ENCODE results near the gene PCBP1.

DNA sequence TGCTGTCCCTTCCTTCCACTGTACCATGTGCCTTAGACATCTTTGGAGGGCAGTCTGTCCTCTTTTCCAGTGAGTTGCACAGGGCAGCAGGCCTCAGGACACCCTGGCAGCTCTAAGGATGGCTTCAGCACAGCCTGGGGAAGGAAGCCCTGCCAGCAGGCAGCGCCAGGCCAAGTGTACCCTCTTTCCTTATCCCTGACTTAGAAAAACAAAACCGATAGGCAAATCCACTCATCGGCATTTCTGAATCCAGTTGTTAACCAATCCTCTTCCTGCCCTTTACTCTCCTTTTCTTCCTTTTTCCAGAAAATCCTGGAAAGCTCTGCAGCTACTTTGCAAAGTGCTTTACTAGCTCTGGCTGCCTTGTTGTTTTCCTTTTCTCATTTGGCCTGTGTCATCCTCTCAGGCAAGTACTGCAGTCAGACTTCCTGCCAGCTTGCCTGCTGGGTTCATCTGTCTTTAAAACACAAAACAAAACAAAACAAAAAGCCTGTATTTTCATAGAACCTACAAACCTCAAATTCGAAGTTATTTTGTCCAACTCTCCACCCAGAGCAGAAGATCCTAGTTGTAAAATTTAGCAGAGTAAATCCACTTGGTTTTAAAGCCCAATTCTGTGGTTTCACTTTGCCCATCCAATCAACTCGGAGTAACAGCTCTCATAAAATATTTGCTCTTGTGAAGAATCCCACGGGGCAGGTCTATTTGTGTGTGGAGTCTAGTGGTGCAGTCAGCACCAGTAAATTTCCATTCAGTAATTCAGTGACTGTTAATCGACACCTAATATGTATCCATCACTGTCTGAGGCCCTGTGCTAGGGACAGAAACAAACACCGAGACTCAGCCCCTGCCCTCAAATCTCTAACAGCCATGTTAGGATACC lies 45.2 kb downstream of the PCBP1 start:
- no peak for TF ChIP-seq CTCF (IDR thresholded peaks at IDR 0.05)
- peak in 2 of 3 donors; percentile 42 to 57 for TF ChIP-seq POLR2A (IDR thresholded peaks at IDR 0.05)

Data from body of pancreas (tissue), 4 donors.